ENCODE measurements around the gene SYNRG. TPM values are rescaled to one million over a fixed set of nuclear protein-coding genes. Genes with fewer than 3 reads are reported as not detected.

Gene SYNRG
- total RNA-seq (2012; rRNA removed), result 9.4 and 13.1 TPM in 2 replicates

DNA sequence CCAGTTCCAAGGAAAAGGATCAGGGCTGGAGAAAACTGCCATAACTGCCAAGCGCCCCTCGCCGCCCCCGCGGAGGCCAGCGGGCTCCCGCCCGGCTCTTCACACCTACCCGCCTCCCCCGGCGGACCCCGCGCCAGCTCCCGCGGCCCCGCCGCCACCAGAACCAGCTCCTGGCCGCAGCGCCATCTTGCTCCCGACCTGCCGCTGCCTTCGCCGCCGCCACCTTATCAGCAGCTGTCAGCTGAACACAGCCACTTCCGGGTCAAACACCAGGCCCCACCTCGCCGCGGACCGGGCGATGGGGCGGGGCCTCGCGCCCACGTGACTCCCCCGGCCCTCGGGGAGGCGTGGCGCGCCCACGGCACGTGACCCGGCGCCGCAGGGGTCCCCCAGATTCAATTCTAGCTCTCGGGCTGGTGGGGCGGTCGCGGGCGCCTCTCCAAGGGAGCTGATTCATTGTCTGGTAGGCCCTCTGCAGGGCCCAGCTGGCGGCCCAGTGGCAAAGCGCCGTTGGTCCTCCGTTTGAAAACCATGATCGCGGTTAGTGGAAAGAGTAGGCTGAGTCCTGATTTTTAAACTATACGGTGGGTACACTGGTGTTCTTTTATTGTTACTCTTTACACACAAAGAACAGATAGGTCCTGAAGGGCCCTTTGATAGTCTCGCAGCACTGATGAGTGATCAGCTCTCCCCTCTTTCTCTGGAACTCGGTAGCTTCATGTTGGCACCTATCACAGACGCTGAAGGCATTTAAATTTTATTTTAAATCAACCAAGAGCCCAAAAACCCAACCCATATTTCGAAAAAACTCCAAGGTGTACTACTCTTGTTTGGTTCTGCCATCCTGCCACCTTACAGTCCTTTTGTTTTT, at the start of gene SYNRG:
Gene SYNRG (minus strand): TSS at position 249 of the 871 bp plus-strand sequence. CDS start 63 bp downstream, at position 186.
- Histone ChIP-seq H3K4me3 (ENCODE audit: low read length) (peak within 1 kb of the TSS; percentile 97), H3K36me3 (ENCODE audit: insufficient read depth, low read length) (peaks cover 14% of the 10 kb centered on the region), H3K9me3 (replicated peaks; ENCODE audit: low read length) (no peaks in the 10 kb centered on the region), H3K9ac (ENCODE audit: low read depth, low read length) (peak within 1 kb of the TSS; percentile 96), H3K4me1 (ENCODE audit: control insufficient read depth, insufficient read depth, low read length) (peaks cover 22% of the 10 kb centered on the region), H3K27me3 (ENCODE audit: control insufficient read depth, insufficient read depth, low read length) (no peaks in the 10 kb centered on the region), H3K4me2 (ENCODE audit: low read length) (peak within 1 kb of the TSS; percentile 89)

DNA sequence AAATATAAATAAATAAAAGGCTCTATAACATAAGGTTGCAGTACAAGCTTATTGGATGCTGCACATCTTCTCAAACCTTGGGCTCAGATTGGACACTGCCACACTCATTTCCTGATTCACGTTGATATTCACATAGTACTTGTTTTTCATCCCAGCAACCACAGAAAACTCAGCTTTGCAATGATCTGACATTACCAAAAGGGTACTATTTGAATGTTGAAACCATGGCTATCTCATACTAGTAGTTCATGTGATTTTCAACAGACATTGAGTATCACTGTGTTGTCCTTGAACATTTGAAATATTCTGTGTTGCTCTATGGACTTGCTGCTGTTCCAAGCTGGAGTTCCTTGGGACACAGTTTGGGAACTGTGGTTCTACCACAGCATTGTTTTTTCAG, 48.0 kb upstream of the SYNRG start:
- H3K9ac ChIP-seq (ENCODE audit: low read depth, low read length), result no peak overlapping the region
- H3K4me3 ChIP-seq (ENCODE audit: low read length), result no peak overlapping the region
- no peak overlapping the region for H3K4me2 ChIP-seq (ENCODE audit: low read length)
- no peaks in the 10 kb centered on the region for H3K4me1 ChIP-seq (ENCODE audit: control insufficient read depth, insufficient read depth, low read length)
- H3K27me3 ChIP-seq (ENCODE audit: control insufficient read depth, insufficient read depth, low read length), result no peaks in the 10 kb centered on the region
- H3K36me3 ChIP-seq (ENCODE audit: insufficient read depth, low read length), result no peaks in the 10 kb centered on the region
- H3K9me3 ChIP-seq (replicated peaks; ENCODE audit: low read length), result no peaks in the 10 kb centered on the region

DNA sequence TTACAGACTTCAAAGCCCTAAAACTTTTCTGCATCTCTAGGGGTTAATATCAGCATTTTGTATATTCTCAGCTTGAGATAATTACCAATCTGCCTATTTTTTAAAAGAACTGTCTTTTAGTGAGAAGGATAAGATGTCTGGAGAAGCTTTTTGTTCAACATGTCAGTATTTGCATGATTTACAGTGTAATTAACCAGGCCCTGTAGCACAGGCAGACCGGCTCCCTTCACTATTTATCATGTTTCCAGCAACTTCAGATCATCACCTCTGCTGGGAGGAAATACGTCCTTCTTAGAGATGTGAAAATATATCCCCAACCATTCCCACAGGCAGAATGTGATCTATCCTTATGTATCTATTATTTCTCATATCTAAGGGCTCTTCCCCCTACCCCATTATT, 42.6 kb upstream of the SYNRG start:
- Histone ChIP-seq H3K9me3 (replicated peaks; ENCODE audit: low read length) (no peaks in the 10 kb centered on the region), H3K4me3 (ENCODE audit: low read length) (no peak overlapping the region), H3K27me3 (ENCODE audit: control insufficient read depth, insufficient read depth, low read length) (no peaks in the 10 kb centered on the region), H3K36me3 (ENCODE audit: insufficient read depth, low read length) (no peaks in the 10 kb centered on the region), H3K4me1 (ENCODE audit: control insufficient read depth, insufficient read depth, low read length) (peaks cover 15% of the 10 kb centered on the region), H3K4me2 (ENCODE audit: low read length) (no peak overlapping the region), H3K9ac (ENCODE audit: low read depth, low read length) (no peak overlapping the region)

DNA sequence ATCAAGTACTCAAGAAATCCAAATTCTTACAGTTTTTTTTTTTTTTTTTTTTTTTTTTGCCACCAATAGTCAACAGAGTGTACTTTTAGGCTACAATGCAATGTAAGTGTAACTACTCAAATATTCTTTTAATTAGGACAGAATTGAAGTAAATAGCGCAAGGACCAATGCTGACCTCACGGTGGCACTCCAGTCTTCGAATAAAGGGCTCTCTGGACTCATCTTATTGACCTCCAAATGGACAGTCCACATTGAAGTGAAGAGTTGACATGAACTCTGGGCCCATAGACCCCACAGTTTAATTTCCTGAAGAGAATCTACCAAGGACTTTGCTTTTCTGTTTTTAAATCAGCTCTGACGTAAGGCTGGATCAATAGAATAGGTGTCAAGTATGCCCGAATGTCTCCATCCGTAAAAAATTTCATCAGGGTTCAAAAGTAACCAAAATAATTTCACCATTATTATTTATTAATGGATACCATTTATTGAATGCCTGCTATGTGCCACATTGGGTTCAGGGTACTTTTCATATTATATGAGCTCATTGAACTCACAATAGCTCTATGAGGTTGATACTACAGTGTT, 41.3 kb upstream of the SYNRG start:
- no peaks in the 10 kb centered on the region for H3K9me3 ChIP-seq (replicated peaks; ENCODE audit: low read length)
- H3K4me2 ChIP-seq (ENCODE audit: low read length), result no peak overlapping the region
- H3K27me3 ChIP-seq (ENCODE audit: control insufficient read depth, insufficient read depth, low read length), result peaks cover 5% of the 10 kb centered on the region
- no peak overlapping the region for H3K9ac ChIP-seq (ENCODE audit: low read depth, low read length)
- peaks cover 15% of the 10 kb centered on the region for H3K4me1 ChIP-seq (ENCODE audit: control insufficient read depth, insufficient read depth, low read length)
- no peak overlapping the region for H3K4me3 ChIP-seq (ENCODE audit: low read length)
- H3K36me3 ChIP-seq (ENCODE audit: insufficient read depth, low read length), result no peaks in the 10 kb centered on the region

DNA sequence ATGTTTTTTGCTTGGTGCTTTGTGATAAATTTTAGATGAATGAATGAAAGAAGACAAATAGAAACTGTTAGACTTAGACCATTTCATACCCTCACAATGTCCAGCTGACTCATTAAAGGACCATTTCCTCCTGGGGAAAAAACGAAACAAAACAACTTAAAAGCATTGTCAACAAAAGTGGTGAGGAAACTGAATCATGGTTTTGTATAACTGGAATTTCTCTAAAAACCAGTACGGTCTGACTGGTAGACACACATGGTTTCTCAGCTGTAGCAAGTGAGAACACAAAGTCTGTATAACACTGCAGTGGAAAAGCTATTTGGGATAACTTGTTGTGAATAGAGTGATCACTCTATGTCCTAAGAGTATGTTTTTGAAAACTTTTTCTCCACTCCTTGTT, 39.3 kb upstream of the SYNRG start:
- Histone ChIP-seq H3K27me3 (ENCODE audit: control insufficient read depth, insufficient read depth, low read length) (peaks cover 5% of the 10 kb centered on the region), H3K4me2 (ENCODE audit: low read length) (peak overlapping the region; percentile 49)

DNA sequence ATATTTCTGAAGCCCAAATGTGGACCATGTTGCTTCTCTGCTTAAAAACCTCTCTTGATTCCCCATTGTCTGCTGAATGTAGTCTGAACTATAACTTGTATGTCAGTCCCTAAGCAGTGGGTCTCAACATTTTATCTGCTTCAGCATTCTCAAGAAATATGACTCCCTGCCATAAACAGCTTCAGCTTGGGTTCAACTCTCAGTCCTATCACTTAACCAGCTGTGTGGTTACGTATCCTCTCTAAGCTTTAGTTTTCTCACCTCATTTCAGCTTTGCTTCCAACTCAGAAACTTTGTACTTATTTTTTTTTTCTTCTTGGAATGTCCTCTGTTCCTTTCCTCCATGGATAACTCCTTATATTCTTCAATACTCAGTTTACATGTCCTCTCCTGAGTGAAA, 38.6 kb upstream of the SYNRG start:
- peak overlapping the region; percentile 49 for H3K4me2 ChIP-seq (ENCODE audit: low read length)
- no peaks in the 10 kb centered on the region for H3K9me3 ChIP-seq (replicated peaks; ENCODE audit: low read length)
- peaks cover 5% of the 10 kb centered on the region for H3K27me3 ChIP-seq (ENCODE audit: control insufficient read depth, insufficient read depth, low read length)
- no peak overlapping the region for H3K9ac ChIP-seq (ENCODE audit: low read depth, low read length)
- no peaks in the 10 kb centered on the region for H3K36me3 ChIP-seq (ENCODE audit: insufficient read depth, low read length)
- peaks cover 21% of the 10 kb centered on the region for H3K4me1 ChIP-seq (ENCODE audit: control insufficient read depth, insufficient read depth, low read length)
- H3K4me3 ChIP-seq (ENCODE audit: low read length), result no peak overlapping the region

More for the DNA sequence above, 39.3 kb upstream of the SYNRG start:
- H3K9me3 ChIP-seq (replicated peaks; ENCODE audit: low read length), result no peaks in the 10 kb centered on the region
- H3K36me3 ChIP-seq (ENCODE audit: insufficient read depth, low read length), result no peaks in the 10 kb centered on the region
- no peak overlapping the region for H3K9ac ChIP-seq (ENCODE audit: low read depth, low read length)
- peak overlapping the region; percentile 2 for H3K4me3 ChIP-seq (ENCODE audit: low read length)
- H3K4me1 ChIP-seq (ENCODE audit: control insufficient read depth, insufficient read depth, low read length), result peaks cover 20% of the 10 kb centered on the region

DNA sequence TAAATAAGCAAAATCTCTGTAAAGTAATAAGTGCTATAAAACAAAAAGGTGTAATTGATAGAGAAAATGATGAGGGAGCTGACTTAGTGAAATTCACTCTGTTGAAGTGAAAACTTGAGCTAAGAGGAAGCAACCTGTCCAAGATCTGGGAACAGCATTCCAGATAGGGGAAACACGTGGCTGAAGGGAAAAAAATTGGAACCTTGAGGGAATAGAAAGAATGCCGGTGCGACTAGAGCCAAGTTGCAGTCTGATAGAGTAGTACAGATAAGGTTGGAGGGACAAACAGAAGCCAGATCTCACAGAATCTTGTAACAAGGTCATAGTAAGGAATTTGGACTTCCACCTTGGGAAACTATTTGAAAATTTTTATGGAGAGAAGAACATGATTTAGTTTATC, 34.7 kb upstream of the SYNRG start:
- H3K9ac ChIP-seq (ENCODE audit: low read depth, low read length), result peak overlapping the region; percentile 90
- peak overlapping the region; percentile 94 for H3K4me3 ChIP-seq (ENCODE audit: low read length)
- H3K27me3 ChIP-seq (ENCODE audit: control insufficient read depth, insufficient read depth, low read length), result peaks cover 5% of the 10 kb centered on the region
- peak overlapping the region; percentile 87 for H3K4me2 ChIP-seq (ENCODE audit: low read length)
- H3K4me1 ChIP-seq (ENCODE audit: control insufficient read depth, insufficient read depth, low read length), result peaks cover 25% of the 10 kb centered on the region
- peaks cover 10% of the 10 kb centered on the region for H3K36me3 ChIP-seq (ENCODE audit: insufficient read depth, low read length)
- H3K9me3 ChIP-seq (replicated peaks; ENCODE audit: low read length), result no peaks in the 10 kb centered on the region

GRCh38 chr17:37643118-37643766, 34.0 kb upstream of the SYNRG start, which contains the start of gene DDX52:
Gene DDX52 (minus strand): TSS chr17:37643446. CDS start chr17:37643420, 26 bp downstream.
- Histone ChIP-seq H3K4me2 (ENCODE audit: low read length) (peak within 1 kb of the TSS; percentile 87), H3K9ac (ENCODE audit: low read depth, low read length) (peak within 1 kb of the TSS; percentile 90), H3K9me3 (replicated peaks; ENCODE audit: low read length) (no peaks in the 10 kb centered on the region), H3K36me3 (ENCODE audit: insufficient read depth, low read length) (peaks cover 15% of the 10 kb centered on the region), H3K27me3 (ENCODE audit: control insufficient read depth, insufficient read depth, low read length) (peaks cover 5% of the 10 kb centered on the region), H3K4me3 (ENCODE audit: low read length) (peak within 1 kb of the TSS; percentile 94), H3K4me1 (ENCODE audit: control insufficient read depth, insufficient read depth, low read length) (peaks cover 20% of the 10 kb centered on the region)

DNA sequence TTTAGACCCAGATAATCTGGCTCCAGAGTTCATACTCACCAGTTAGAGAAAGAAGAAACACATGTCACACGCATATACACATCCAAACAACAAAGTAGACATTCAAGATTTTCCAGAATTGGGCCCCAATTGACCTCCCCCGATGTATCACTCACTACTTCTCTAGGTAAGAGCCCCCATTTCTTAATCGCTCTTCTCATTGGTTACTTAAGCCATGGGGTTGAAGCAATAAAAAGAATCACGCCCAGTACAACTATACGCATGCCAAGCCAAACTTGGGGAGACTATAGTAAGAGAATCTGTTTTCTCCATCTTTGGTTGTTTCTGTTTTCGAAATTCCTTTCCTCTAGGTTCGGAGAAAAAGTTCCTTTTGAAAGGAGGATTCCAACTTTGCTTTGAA, 33.5 kb upstream of the SYNRG start:
- Histone ChIP-seq H3K36me3 (ENCODE audit: insufficient read depth, low read length) (peaks cover 20% of the 10 kb centered on the region), H3K4me2 (ENCODE audit: low read length) (peak overlapping the region; percentile 87), H3K9me3 (replicated peaks; ENCODE audit: low read length) (no peaks in the 10 kb centered on the region), H3K27me3 (ENCODE audit: control insufficient read depth, insufficient read depth, low read length) (peaks cover 5% of the 10 kb centered on the region), H3K4me1 (ENCODE audit: control insufficient read depth, insufficient read depth, low read length) (peaks cover 15% of the 10 kb centered on the region), H3K9ac (ENCODE audit: low read depth, low read length) (peak overlapping the region; percentile 90), H3K4me3 (ENCODE audit: low read length) (peak overlapping the region; percentile 94)

GRCh38 chr17:37640015-37640414, 30.8 kb upstream of the SYNRG start:
- Histone ChIP-seq H3K9me3 (replicated peaks; ENCODE audit: low read length) (no peaks in the 10 kb centered on the region), H3K36me3 (ENCODE audit: insufficient read depth, low read length) (peaks cover 37% of the 10 kb centered on the region), H3K9ac (ENCODE audit: low read depth, low read length) (no peak overlapping the region), H3K4me3 (ENCODE audit: low read length) (no peak overlapping the region), H3K4me2 (ENCODE audit: low read length) (no peak overlapping the region), H3K27me3 (ENCODE audit: control insufficient read depth, insufficient read depth, low read length) (no peaks in the 10 kb centered on the region), H3K4me1 (ENCODE audit: control insufficient read depth, insufficient read depth, low read length) (peaks cover 14% of the 10 kb centered on the region)

DNA sequence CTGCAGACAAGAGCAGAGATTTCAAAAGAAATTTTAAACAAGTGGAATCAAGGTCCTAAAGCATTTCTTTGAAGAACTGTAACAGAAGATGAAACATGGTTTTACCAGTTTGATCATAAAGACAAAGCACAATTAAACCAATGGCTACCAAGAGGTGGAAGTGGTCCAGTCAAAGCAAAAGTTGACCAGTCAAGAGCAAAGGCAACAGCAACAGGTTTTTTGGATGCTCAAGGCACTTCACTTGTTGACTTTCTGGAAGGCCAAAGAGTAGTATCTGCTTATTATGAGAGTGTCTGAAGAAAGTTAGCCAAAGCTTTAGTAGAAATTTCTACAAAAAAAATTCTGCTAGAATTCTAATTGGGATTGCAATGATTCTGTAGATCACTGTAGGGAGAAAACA, 28.7 kb upstream of the SYNRG start:
- no peak overlapping the region for H3K9ac ChIP-seq (ENCODE audit: low read depth, low read length)
- peaks cover 9% of the 10 kb centered on the region for H3K4me1 ChIP-seq (ENCODE audit: control insufficient read depth, insufficient read depth, low read length)
- H3K36me3 ChIP-seq (ENCODE audit: insufficient read depth, low read length), result peaks cover 37% of the 10 kb centered on the region
- no peak overlapping the region for H3K4me3 ChIP-seq (ENCODE audit: low read length)
- H3K4me2 ChIP-seq (ENCODE audit: low read length), result no peak overlapping the region
- no peaks in the 10 kb centered on the region for H3K27me3 ChIP-seq (ENCODE audit: control insufficient read depth, insufficient read depth, low read length)
- no peaks in the 10 kb centered on the region for H3K9me3 ChIP-seq (replicated peaks; ENCODE audit: low read length)

Measured in skeletal muscle satellite cell (primary cell).